Spleen (tissue), 11 donors: ENCODE data around the gene PPM1H. TPM values are rescaled to one million over a fixed set of nuclear protein-coding genes. Genes with fewer than 3 reads are reported as not detected.
"Not testable (repeated sequence)": the region's sequence is repeated elsewhere in the genome, so short reads cannot be mapped to it uniquely, and the experiment has no call there.

Source experiments
- DNase-seq: peaks from one replicate; pipeline ENCODE4 v3.0.0-alpha.2; 2020
- H3K27ac ChIP-seq, 8 donors: fragments of 200-600 bp; sonication (generic) in 7 of 8; 1 replicate in 4 of 8; 2 replicates in 4 of 8; pipeline versions ENCODE4 v1.5.0 to v1.8.0; 2016 to 2021; ENCODE audit warnings: inconsistent platforms in 4 of 8, mild to moderate bottlenecking in 4 of 8, moderate library complexity in 1 of 8
- H3K27me3 ChIP-seq, 7 donors: fragments of 200-600 bp; sonication (generic) in 6 of 7; replicated peaks in 1 of 7; 1 replicate in 4 of 7; 2 replicates in 3 of 7; pipeline versions ENCODE4 v1.5.0 to v1.8.0; 2016 to 2021; ENCODE audit warnings: inconsistent platforms in 3 of 7, mild to moderate bottlenecking in 1 of 7
- H3K36me3 ChIP-seq, 6 donors: fragments of 200-600 bp; sonication (generic) in 5 of 6; 1 replicate in 4 of 6; 2 replicates in 2 of 6; pipeline versions ENCODE4 v1.5.0 to v1.8.0; 2016 to 2021; ENCODE audit warnings: inconsistent platforms in 2 of 6
- H3K4me1 ChIP-seq, 6 donors: fragments of 200-600 bp; sonication (generic) in 5 of 6; 1 replicate in 3 of 6; 2 replicates in 3 of 6; pipeline versions ENCODE4 v1.5.0 to v1.8.0; 2016 to 2021; ENCODE audit warnings: inconsistent platforms in 3 of 6
- H3K4me3 ChIP-seq, 8 donors: fragments of 200-600 bp; sonication (generic) in 7 of 8; 1 replicate in 4 of 8; 2 replicates in 4 of 8; pipeline versions ENCODE4 v1.5.0 to v1.8.0; 2016 to 2021; ENCODE audit warnings: inconsistent platforms in 4 of 8, mild to moderate bottlenecking in 4 of 8, moderate library complexity in 2 of 8
- H3K9me3 ChIP-seq, 8 donors: fragments of 200-600 bp; sonication (generic) in 7 of 8; 1 replicate in 4 of 8; 2 replicates in 4 of 8; pipeline versions ENCODE4 v1.5.0 to v1.8.0; 2016 to 2021; ENCODE audit warnings: inconsistent platforms in 4 of 8
- POLR2A ChIP-seq, 3 donors: fragments of 450-650 bp; IDR thresholded peaks; one replicate each; pipeline ENCODE4 v1.5.1; 2017; ENCODE audit warnings: antibody characterized with exemption in 3 of 3, mild to moderate bottlenecking in 1 of 3
- POLR2AphosphoS5 ChIP-seq, 3 donors: sonication (generic); formaldehyde crosslinking; IDR thresholded peaks; one replicate each; pipeline ENCODE4 v1.5.1; 2017; ENCODE audit warnings: antibody characterized with exemption in 3 of 3
- WGBS, 5 donors: extraction: QIAGEN DNeasy Blood & Tissue Kit in 3 of 5; methylation state at CpG; one replicate each; pipeline versions ENCODE4 v1.1.5 to v1.1.7; 2013 to 2018; 5-methylcytosine and 5-hydroxymethylcytosine counted together
- intact Hi-C: fragments of 100-400 bp; cut with DNase I; formaldehyde crosslinking; loops from one replicate; pipeline ENCODE4 v1.15.0; 2023; ENCODE audit warnings: low total_unique reads
- polyA plus RNA-seq, 3 donors: library from polyadenylated mRNA; stranded (reverse); fragments of 200-250 nt; gene quantifications; one replicate each; pipeline ENCODE4 v1.2.1, GENCODE V29; 2013
- total RNA-seq, 7 donors: library from RNA; depleted of rRNA in 3 of 7; stranded (reverse); fragments of >200 nt in 3 of 7; fragmentation: NEBNext Ultra II Directional in 4 of 7; extraction: Animal tissue kit (Norgen Biotek cat#: 25700) in 4 of 7; gene quantifications; one replicate each; pipeline versions ENCODE4 v1.1.0 to v1.2.1, GENCODE V29; 2016 to 2021
- TF ChIP-seq, protein P1 (sequence below), 11 experiments: fragments of 200-600 bp in 7 of 11; fragments of 450-650 bp in 4 of 11; sonication (generic) in 4 of 11; IDR thresholded peaks in 8 of 11; conservative IDR thresholded peaks in 3 of 11; 1 replicate in 7 of 11; 2 replicates in 4 of 11; pipeline versions ENCODE4 v1.4.0 to v1.8.0; 2016 to 2021; ENCODE audit warnings: antibody characterized with exemption in 11 of 11, inconsistent platforms in 4 of 11, mild to moderate bottlenecking in 1 of 11
- donor health status: healthy with polysubstance abuse.
- donor health status: DM: no; HTN: no; CAD: no; lungs with moderate emphysema.
- donor health status: DM: no; HTN: no; CAD: no.
- donor health status: Bipolar disorder and iron deficiency.
- donor health status: healthy.
- donor health status: DM: no; HTN: no; CAD: no.
- donor health status: DM: yes; HTN: yes; CAD: no.

The PPM1H gene
- total and polyA plus RNA-seq, 10 donors, result 0.17 to 3.9 (median 1.9) TPM

DNA sequence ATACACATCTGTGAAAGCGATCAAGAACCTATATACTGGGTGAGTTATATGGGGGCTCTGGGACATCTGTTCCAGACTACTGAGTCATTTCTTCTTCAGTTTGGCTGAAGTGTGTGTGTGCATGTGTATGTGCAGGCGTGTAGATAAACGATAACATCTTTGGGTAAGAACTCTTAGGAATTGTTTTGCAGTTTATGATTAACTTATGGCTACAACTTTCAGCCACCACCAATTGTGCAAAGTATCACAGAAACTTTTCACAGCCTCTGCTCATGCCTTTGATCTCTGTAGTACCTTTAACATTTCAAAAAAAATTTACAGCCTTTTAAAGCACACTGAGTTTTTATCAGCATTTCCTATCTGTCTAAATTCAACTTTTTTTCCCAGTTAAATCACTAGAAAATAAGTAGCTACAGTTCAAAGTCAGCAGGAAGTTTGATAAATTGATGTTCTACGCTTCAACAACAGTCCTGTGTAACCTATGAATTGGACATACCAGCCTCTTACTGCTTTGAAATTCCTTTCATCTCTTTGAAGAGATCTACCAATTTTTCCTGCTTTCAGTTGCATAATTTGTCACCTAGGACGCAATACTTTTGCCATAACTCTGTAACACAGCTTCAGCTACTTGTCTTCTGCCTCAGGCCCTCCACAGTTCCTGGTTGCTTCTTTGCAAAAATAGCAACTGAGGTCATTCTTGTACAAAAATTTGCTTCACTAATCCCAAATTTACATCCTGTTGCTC, 43.0 kb downstream of the PPM1H start:
- intact Hi-C loops, result no loop called here
- no peaks in the 10 kb centered on the region for H3K27me3 ChIP-seq
- no peak for DNase-seq
- no peaks in the 10 kb centered on the region for H3K36me3 ChIP-seq
- 53 to 70% (median 64%) methylated on average over 5 of the region's 5 CpGs for WGBS, 5 donors
- no peak for TF ChIP-seq POLR2AphosphoS5 (IDR thresholded peaks at IDR 0.05)
- TF ChIP-seq, protein P1, sequence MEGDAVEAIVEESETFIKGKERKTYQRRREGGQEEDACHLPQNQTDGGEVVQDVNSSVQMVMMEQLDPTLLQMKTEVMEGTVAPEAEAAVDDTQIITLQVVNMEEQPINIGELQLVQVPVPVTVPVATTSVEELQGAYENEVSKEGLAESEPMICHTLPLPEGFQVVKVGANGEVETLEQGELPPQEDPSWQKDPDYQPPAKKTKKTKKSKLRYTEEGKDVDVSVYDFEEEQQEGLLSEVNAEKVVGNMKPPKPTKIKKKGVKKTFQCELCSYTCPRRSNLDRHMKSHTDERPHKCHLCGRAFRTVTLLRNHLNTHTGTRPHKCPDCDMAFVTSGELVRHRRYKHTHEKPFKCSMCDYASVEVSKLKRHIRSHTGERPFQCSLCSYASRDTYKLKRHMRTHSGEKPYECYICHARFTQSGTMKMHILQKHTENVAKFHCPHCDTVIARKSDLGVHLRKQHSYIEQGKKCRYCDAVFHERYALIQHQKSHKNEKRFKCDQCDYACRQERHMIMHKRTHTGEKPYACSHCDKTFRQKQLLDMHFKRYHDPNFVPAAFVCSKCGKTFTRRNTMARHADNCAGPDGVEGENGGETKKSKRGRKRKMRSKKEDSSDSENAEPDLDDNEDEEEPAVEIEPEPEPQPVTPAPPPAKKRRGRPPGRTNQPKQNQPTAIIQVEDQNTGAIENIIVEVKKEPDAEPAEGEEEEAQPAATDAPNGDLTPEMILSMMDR (IDR thresholded peaks at IDR 0.05 in 8 of 11, conservative IDR thresholded peaks at IDR 0.05 in 3 of 11), result no peak
- TF ChIP-seq POLR2A (IDR thresholded peaks at IDR 0.05), result no peak
- H3K27ac ChIP-seq, result no peak overlapping the region
- H3K9me3 ChIP-seq, result no peaks in the 10 kb centered on the region
- no peaks in the 10 kb centered on the region for H3K4me1 ChIP-seq
- H3K4me3 ChIP-seq, result no peak overlapping the region

DNA sequence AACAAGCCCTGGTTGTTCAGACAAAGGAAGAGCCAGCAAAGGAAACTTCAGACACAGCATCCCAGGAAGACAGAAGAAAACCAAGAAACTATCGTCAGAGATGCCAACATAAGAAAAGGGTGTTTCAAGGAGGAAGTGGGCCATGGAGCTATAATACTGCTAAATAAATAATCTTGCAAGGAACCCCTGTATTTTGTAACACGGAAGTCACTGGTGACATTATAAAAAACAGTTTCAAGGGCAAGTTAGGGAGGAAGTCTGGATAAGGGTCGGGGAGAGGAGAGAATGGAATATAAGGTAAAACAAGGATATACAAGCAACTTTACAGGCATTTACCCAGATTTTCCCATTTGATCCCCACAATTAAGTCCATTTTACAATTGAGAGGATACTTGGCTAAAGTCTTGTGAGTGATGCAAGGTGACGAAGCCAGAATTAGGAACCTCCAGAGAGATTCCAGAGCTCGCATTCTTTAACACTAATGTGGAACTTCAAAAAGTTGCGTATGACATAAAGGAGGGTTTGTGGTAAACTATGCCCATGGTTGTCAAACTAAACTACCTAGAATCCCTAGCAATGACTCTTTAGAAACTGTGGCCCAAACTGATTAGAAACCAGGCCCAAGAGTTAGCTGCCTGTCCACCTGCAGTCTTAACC, 46.4 kb downstream of the PPM1H start:
- H3K27ac ChIP-seq, result no peak overlapping the region
- H3K36me3 ChIP-seq, result no peaks in the 10 kb centered on the region
- WGBS, 5 donors, result 50 to 78% (median 65%) methylated on average over 6 of the region's 6 CpGs
- H3K9me3 ChIP-seq, result peaks cover 0 to 7% (median 0%) of the 10 kb centered on the region in 8 donors
- H3K4me3 ChIP-seq, result no peak overlapping the region
- TF ChIP-seq, protein P1 (IDR thresholded peaks at IDR 0.05 in 8 of 11, conservative IDR thresholded peaks at IDR 0.05 in 3 of 11), result no peak
- TF ChIP-seq POLR2AphosphoS5 (IDR thresholded peaks at IDR 0.05), result no peak
- no peak for DNase-seq
- H3K4me1 ChIP-seq, result no peaks in the 10 kb centered on the region
- H3K27me3 ChIP-seq, result no peaks in the 10 kb centered on the region
- intact Hi-C loops, result no loop called here

DNA sequence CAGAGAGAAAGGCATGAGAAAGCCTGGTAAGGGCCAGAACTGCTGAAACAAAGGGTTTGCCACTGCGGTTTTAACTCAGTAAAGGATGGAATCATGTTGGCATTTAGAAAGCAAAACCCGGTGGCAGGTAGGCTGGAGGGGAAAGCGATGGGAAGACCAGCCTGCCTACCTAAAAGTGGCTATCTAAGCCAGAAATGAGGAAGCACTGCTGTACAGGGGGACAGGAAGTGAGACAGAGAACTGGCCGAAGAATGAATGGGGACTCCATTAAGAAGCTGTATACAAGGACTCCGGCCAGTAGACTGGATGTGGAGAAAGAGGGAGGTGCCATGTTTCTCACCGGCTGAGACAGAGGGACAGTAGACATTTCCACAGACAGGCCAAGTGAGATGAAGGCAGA, 48.2 kb downstream of the PPM1H start:
- TF ChIP-seq, protein P1 (IDR thresholded peaks at IDR 0.05 in 8 of 11, conservative IDR thresholded peaks at IDR 0.05 in 3 of 11), result no peak
- TF ChIP-seq POLR2AphosphoS5 (IDR thresholded peaks at IDR 0.05), result no peak
- TF ChIP-seq POLR2A (IDR thresholded peaks at IDR 0.05), result no peak
- WGBS, 5 donors, result 51 to 64% (median 64%) methylated on average over 6 of the region's 6 CpGs
- no peak overlapping the region for H3K27ac ChIP-seq

DNA sequence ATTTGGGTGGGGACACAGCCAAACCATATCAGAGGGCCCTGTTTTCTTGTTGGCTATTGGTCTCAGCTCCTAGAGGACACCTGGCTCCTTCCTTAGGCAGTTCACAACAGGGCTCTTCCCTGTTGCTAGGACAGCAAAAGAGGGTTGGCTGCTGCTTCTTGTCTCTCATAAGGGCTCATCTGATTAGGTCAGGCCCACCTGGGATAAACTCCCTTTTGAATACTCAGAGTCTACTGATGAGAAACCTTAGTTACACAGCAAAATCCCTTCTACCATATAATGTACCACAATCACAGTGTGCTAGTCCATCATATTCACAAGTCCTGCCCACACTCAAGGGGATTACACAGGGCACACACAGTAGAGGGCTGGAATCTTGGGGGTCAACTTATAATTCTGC, 49.7 kb downstream of the PPM1H start:
- Histone ChIP-seq H3K9me3 (peaks cover 0 to 7% (median 0%) of the 10 kb centered on the region in 8 donors), H3K27me3 (no peaks in the 10 kb centered on the region), H3K36me3 (no peaks in the 10 kb centered on the region), H3K27ac (no peak overlapping the region), H3K4me3 (no peak overlapping the region), H3K4me1 (no peaks in the 10 kb centered on the region)
- TF ChIP-seq POLR2A (IDR thresholded peaks at IDR 0.05) (no peak), POLR2AphosphoS5 (IDR thresholded peaks at IDR 0.05) (no peak)
- TF ChIP-seq, protein P1 (IDR thresholded peaks at IDR 0.05 in 8 of 11, conservative IDR thresholded peaks at IDR 0.05 in 3 of 11), result no peak
- intact Hi-C loops, result no loop called here
- DNase-seq, result no peak

More for the DNA sequence above, 48.2 kb downstream of the PPM1H start:
- DNase-seq, result no peak
- Histone ChIP-seq H3K9me3 (peaks cover 0 to 7% (median 0%) of the 10 kb centered on the region in 8 donors), H3K4me3 (no peak overlapping the region), H3K36me3 (no peaks in the 10 kb centered on the region), H3K27me3 (no peaks in the 10 kb centered on the region), H3K4me1 (no peaks in the 10 kb centered on the region)
- intact Hi-C loops, result no loop called here

DNA sequence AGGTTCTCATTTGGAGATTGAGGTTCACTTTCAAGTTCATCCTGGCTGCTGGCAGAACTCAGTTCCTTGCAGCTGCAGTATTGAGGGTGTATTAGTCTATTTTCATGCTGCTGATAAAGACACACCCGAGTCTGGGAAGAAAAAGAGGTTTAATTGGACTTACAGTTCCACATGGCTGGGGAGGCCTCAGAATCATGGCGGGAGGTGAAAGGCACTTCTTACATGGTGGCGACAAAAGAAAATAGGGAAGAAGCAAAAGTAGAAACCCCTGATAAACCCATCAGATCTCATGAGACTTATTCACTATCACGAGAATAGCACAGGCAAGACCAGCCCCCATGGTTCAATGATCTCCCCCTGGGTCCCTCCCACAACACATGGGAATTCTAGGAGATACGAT, 50.1 kb downstream of the PPM1H start:
- H3K27me3 ChIP-seq, H3K4me3 ChIP-seq, DNase-seq, H3K9me3 ChIP-seq, H3K27ac ChIP-seq, intact Hi-C loops, H3K36me3 ChIP-seq, H3K4me1 ChIP-seq: not testable (repeated sequence)
- 59 to 89% (median 81%) methylated on average over 4 to 5 of the region's 5 CpGs for WGBS, 5 donors
